Neural cell (in vitro differentiated cells): ENCODE results near the gene ARID3A. TPM values are rescaled to one million over a fixed set of nuclear protein-coding genes. Genes with fewer than 3 reads are reported as not detected.
A peak's percentile ranks its signal among the peaks of the same experiment; 100 is the strongest.

Source experiments
- H2AFZ ChIP-seq: fragments of 200-600, 300-800 bp; sonication (generic), shearing (Covaris generic); 2 replicates; pipeline ENCODE4 v1.6.0; 2014; ENCODE audit warnings: low read depth, mild to moderate bottlenecking, antibody characterized with exemption, low read length, moderate library complexity
- H3F3A ChIP-seq: fragments of 200-600 bp; shearing (Covaris generic); 2 replicates; pipeline ENCODE4 v1.6.1; 2016; ENCODE audit warnings: mild to moderate bottlenecking, moderate library complexity, mixed read lengths, antibody characterized with exemption, low read length; ENCODE audit not compliant: insufficient read depth, poor library complexity, severe bottlenecking
- H3K27ac ChIP-seq: fragments of 200-600, 300-800 bp; sonication (generic), shearing (Covaris generic); 2 replicates; pipeline ENCODE4 v1.5.1; 2014; ENCODE audit warnings: mild to moderate bottlenecking, low read length, moderate library complexity
- H3K27me3 ChIP-seq: fragments of 300-800, 200-600 bp; sonication (generic), shearing (Covaris generic); 2 replicates; pipeline ENCODE4 v1.6.0; 2014; ENCODE audit warnings: mild to moderate bottlenecking, low read depth, low read length, moderate library complexity; ENCODE audit not compliant: insufficient read depth
- H3K36me3 ChIP-seq: fragments of 300-800, 200-600 bp; sonication (generic), shearing (Covaris generic); 2 replicates; pipeline ENCODE4 v1.5.1; 2014; ENCODE audit warnings: mild to moderate bottlenecking, antibody characterized with exemption, low read length, moderate library complexity; ENCODE audit not compliant: insufficient read depth
- H3K4me2 ChIP-seq: fragments of 300-800, 200-600 bp; sonication (generic), shearing (Covaris generic); 2 replicates; pipeline ENCODE4 v1.6.0; 2014; ENCODE audit warnings: mild to moderate bottlenecking, low read length
- H3K4me3 ChIP-seq: fragments of 300-800, 200-600 bp; sonication (generic), shearing (Covaris generic); 2 replicates; pipeline ENCODE4 v1.5.1; 2014; ENCODE audit warnings: mild to moderate bottlenecking, low read length, moderate library complexity
- H3K79me2 ChIP-seq: fragments of 200-600 bp; shearing (Covaris generic); replicated peaks from 2 replicates; pipeline ENCODE4 v1.6.0; 2014; ENCODE audit warnings: mild to moderate bottlenecking, low read length, moderate library complexity; ENCODE audit not compliant: insufficient read depth
- H3K9ac ChIP-seq: fragments of 300-800, 200-600 bp; sonication (generic), shearing (Covaris generic); 2 replicates; pipeline ENCODE4 v1.6.1; 2016; ENCODE audit warnings: mild to moderate bottlenecking, low read length, mixed read lengths
- H3K9me2 ChIP-seq: fragments of 200-600 bp; shearing (Covaris generic); 2 replicates; pipeline ENCODE4 v1.6.1; 2016; ENCODE audit warnings: mild to moderate bottlenecking, low read length, mixed read lengths; ENCODE audit not compliant: insufficient read depth
- H3K9me3 ChIP-seq: fragments of 200-600, 300-800 bp; sonication (generic), shearing (Covaris generic); 2 replicates; pipeline ENCODE4 v1.6.1; 2016; ENCODE audit warnings: mild to moderate bottlenecking, mixed run types, low read length, moderate library complexity, mixed read lengths
- H4K20me1 ChIP-seq: fragments of 200-600 bp; shearing (Covaris generic); 2 replicates; pipeline ENCODE4 v1.6.1; 2016; ENCODE audit warnings: mild to moderate bottlenecking, mixed run types; ENCODE audit not compliant: insufficient read depth
- EP300 ChIP-seq: fragments of 450-650 bp; conservative IDR thresholded peaks from 2 replicates; pipeline ENCODE4 v1.6.1; 2014; ENCODE audit warnings: antibody characterized with exemption, mild to moderate bottlenecking, moderate library complexity; ENCODE audit not compliant: poor library complexity, severe bottlenecking
- EZH2 ChIP-seq: fragments of 200-600, 300-800 bp; shearing (Covaris generic), sonication (generic); IDR thresholded peaks from 2 replicates; pipeline ENCODE4 v1.6.1; 2014; ENCODE audit warnings: antibody characterized with exemption, low read length, borderline replicate concordance, mild to moderate bottlenecking; ENCODE audit not compliant: insufficient read depth, poor library complexity, severe bottlenecking
- MXI1 ChIP-seq: fragments of 450-650 bp; conservative IDR thresholded peaks from 2 replicates; pipeline ENCODE4 v1.6.1; 2014; ENCODE audit warnings: antibody characterized with exemption, mild to moderate bottlenecking; ENCODE audit not compliant: poor library complexity, severe bottlenecking
- POLR2AphosphoS5 ChIP-seq: IDR thresholded peaks from 2 replicates; pipeline ENCODE4 v1.6.1; 2012
- RAD21 ChIP-seq: fragments of 450-650 bp; conservative IDR thresholded peaks from 2 replicates; pipeline ENCODE4 v1.6.1; 2014; ENCODE audit warnings: antibody characterized with exemption, mild to moderate bottlenecking, moderate library complexity
- SMC3 ChIP-seq: fragments of 450-650 bp; conservative IDR thresholded peaks from 2 replicates; pipeline ENCODE4 v1.6.1; 2014; ENCODE audit warnings: antibody characterized with exemption, mild to moderate bottlenecking, moderate library complexity; ENCODE audit not compliant: poor library complexity
- TAF1 ChIP-seq: IDR thresholded peaks from 2 replicates; pipeline ENCODE4 v1.6.1; 2012; ENCODE audit warnings: low read depth
- polyA plus RNA-seq: library from polyadenylated mRNA; depleted of rRNA; stranded (reverse); fragments of >200 nt; gene quantifications from 2 replicates; pipeline ENCODE4 v1.2.3, GENCODE V29; 2014
- TF ChIP-seq, protein P1 (sequence below): IDR thresholded peaks from 2 replicates; pipeline ENCODE4 v1.6.1; 2012; ENCODE audit warnings: borderline replicate concordance
- TF ChIP-seq, protein P2 (sequence below): fragments of 450-650 bp; IDR thresholded peaks from 2 replicates; pipeline ENCODE4 v1.5.1; 2014; ENCODE audit warnings: antibody characterized with exemption, mild to moderate bottlenecking, moderate library complexity; ENCODE audit not compliant: poor library complexity, severe bottlenecking

ARID3A gene
- polyA plus RNA-seq, 1 donor from 2014 or later, result 11.4 TPM

DNA sequence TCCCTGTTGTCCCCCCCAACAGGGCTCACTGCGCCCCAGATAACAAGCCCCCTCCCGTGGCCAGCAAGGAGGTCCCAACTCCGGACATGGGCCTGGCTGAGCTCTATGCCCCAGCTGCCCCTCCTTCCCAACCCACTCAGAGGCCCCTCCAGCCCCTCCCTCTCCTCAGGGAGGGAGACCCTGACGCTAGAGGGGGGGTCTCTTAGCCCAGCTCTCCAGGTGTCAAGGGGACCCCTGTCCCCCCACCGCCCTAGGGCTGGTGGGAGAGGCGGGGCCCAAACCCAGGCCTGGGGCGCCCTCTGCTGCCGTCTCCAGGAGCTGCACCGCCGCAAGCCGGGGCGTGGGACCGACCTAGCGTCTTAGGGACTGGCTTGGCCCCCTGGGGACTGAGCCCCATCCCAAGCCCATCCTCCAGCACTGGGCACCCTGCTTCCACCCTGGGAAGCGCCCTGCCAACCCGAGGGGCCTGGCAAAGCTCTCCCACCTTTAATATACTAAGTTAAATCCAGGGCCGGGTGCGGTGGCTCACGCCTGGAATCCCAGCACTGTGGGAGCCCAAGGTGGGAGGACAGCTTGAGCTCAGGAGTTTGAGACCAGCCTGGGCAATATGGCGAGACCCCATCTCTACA, 75.8 kb downstream of the ARID3A start:
- no peaks in the 10 kb centered on the region for H3F3A ChIP-seq
- no peaks in the 10 kb centered on the region for H4K20me1 ChIP-seq
- no peak overlapping the region for H3K4me3 ChIP-seq
- no peak overlapping the region for H3K4me2 ChIP-seq
- TF ChIP-seq, protein P1, sequence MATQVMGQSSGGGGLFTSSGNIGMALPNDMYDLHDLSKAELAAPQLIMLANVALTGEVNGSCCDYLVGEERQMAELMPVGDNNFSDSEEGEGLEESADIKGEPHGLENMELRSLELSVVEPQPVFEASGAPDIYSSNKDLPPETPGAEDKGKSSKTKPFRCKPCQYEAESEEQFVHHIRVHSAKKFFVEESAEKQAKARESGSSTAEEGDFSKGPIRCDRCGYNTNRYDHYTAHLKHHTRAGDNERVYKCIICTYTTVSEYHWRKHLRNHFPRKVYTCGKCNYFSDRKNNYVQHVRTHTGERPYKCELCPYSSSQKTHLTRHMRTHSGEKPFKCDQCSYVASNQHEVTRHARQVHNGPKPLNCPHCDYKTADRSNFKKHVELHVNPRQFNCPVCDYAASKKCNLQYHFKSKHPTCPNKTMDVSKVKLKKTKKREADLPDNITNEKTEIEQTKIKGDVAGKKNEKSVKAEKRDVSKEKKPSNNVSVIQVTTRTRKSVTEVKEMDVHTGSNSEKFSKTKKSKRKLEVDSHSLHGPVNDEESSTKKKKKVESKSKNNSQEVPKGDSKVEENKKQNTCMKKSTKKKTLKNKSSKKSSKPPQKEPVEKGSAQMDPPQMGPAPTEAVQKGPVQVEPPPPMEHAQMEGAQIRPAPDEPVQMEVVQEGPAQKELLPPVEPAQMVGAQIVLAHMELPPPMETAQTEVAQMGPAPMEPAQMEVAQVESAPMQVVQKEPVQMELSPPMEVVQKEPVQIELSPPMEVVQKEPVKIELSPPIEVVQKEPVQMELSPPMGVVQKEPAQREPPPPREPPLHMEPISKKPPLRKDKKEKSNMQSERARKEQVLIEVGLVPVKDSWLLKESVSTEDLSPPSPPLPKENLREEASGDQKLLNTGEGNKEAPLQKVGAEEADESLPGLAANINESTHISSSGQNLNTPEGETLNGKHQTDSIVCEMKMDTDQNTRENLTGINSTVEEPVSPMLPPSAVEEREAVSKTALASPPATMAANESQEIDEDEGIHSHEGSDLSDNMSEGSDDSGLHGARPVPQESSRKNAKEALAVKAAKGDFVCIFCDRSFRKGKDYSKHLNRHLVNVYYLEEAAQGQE, result no peak
- TF ChIP-seq MXI1 (peak; percentile 23), RAD21 (peak; percentile 81), SMC3 (peak; percentile 84), POLR2AphosphoS5 (no peak)
- TF ChIP-seq, protein P2, sequence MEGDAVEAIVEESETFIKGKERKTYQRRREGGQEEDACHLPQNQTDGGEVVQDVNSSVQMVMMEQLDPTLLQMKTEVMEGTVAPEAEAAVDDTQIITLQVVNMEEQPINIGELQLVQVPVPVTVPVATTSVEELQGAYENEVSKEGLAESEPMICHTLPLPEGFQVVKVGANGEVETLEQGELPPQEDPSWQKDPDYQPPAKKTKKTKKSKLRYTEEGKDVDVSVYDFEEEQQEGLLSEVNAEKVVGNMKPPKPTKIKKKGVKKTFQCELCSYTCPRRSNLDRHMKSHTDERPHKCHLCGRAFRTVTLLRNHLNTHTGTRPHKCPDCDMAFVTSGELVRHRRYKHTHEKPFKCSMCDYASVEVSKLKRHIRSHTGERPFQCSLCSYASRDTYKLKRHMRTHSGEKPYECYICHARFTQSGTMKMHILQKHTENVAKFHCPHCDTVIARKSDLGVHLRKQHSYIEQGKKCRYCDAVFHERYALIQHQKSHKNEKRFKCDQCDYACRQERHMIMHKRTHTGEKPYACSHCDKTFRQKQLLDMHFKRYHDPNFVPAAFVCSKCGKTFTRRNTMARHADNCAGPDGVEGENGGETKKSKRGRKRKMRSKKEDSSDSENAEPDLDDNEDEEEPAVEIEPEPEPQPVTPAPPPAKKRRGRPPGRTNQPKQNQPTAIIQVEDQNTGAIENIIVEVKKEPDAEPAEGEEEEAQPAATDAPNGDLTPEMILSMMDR, result peak; percentile 87
- H3K9me2 ChIP-seq, result no peaks in the 10 kb centered on the region
- H3K9ac ChIP-seq, result no peak overlapping the region
- H3K9me3 ChIP-seq, result no peaks in the 10 kb centered on the region
- H3K79me2 ChIP-seq, result no peaks in the 10 kb centered on the region
- peaks cover 25% of the 10 kb centered on the region for H3K27me3 ChIP-seq
- H3K27ac ChIP-seq, result no peak overlapping the region
- no peak overlapping the region for H2AFZ ChIP-seq
- H3K36me3 ChIP-seq, result no peaks in the 10 kb centered on the region

DNA sequence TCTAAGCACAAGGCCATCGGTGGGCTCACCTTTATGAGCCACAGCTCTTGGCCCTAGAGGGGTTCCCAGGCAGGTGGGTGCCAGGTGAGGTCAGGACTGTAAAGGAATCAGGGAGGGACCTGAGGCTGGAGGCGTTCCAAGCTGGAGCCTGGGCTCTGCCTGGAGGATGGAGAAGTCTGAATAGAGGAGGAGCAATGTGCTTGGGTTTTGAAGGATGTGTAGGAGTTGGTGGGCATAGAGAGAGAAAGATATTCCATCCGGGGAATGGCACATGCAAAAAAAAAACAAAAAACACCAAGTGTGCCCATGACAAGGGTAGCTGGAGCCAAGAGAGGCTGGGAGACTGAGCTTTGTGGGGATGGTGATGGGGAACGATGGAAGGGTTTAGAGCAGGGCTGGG, 76.8 kb downstream of the ARID3A start:
- Histone ChIP-seq H3K36me3 (no peaks in the 10 kb centered on the region), H2AFZ (no peak overlapping the region), H3K4me2 (no peak overlapping the region), H3K4me3 (no peak overlapping the region), H3K79me2 (no peaks in the 10 kb centered on the region), H4K20me1 (no peaks in the 10 kb centered on the region), H3K9ac (no peak overlapping the region), H3F3A (no peaks in the 10 kb centered on the region), H3K27me3 (peaks cover 25% of the 10 kb centered on the region), H3K9me2 (no peaks in the 10 kb centered on the region), H3K27ac (no peak overlapping the region), H3K9me3 (no peaks in the 10 kb centered on the region)
- TF ChIP-seq, protein P2, result no peak
- TF ChIP-seq POLR2AphosphoS5 (no peak), MXI1 (no peak), TAF1 (no peak), EZH2 (no peak), RAD21 (no peak), SMC3 (no peak), EP300 (no peak)
- TF ChIP-seq, protein P1, result no peak
